ENCODE measurements around the gene LIX1. TPM values are rescaled to one million over a fixed set of nuclear protein-coding genes. Genes with fewer than 3 reads are reported as not detected.
"Not testable (repeated sequence)": the region's sequence is repeated elsewhere in the genome, so short reads cannot be mapped to it uniquely, and the experiment has no call there.

LIX1 gene
- total RNA-seq, 1 donor from 2014 or later = not detected

DNA sequence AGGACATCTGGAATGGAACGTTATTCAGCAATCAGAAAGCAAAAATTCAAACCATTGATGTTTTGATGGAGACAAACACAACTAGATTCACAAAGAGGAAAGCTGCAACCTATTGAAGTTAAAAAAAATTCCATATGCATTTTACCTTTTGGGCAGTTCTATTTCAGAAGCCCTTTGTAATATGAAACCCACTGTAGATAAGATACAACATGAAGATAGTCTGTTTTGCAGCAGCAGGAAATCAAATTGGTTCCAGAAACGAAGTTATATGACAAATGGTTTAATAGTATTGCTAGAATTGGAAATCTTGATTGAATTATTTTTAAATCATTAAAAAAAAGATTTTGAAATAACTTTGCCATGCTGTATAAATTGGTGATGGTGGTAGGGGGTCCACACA is 872 bp downstream of the LIX1 start:
- H3K9me3 ChIP-seq = no peaks in the 10 kb centered on the region
- DNase-seq (ENCODE audit: low spot score in 2 of 2) = no peak
- H3K4me3 ChIP-seq = no peak overlapping the region
- no peak for TF ChIP-seq CTCF (IDR thresholded peaks at IDR 0.05)
- intact Hi-C loops (cut with DNase I) = no loop called here
- no peaks in the 10 kb centered on the region for H3K36me3 ChIP-seq
- no peaks in the 10 kb centered on the region for H3K27me3 ChIP-seq
- no peaks in the 10 kb centered on the region for H3K4me1 ChIP-seq
- H3K27ac ChIP-seq = no peak overlapping the region

DNA sequence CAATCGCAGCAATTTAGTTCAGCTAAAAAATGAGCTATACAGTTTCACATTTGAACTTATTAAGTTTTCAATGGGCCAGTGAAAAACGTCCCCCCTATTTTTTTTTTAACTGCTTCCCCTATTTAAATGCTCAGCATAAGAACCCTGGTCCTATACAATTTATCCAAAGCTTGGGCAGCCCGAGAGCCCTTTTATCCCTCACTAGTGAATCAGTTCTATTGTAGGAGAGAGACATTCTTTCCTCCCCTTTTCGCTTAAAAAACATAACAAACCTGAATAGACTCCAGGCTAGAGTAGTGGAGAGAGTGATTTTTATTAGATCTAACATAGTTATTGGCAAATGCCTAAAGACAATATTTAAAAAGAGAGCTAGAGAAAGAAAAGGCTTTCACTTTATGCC is 1.4 kb downstream of the LIX1 start:
- TF ChIP-seq CTCF (IDR thresholded peaks at IDR 0.05) = no peak
- intact Hi-C loops (cut with DNase I) = no loop called here
- H3K27me3 ChIP-seq = no peaks in the 10 kb centered on the region
- DNase-seq (ENCODE audit: low spot score in 2 of 2) = no peak
- H3K4me1 ChIP-seq = no peaks in the 10 kb centered on the region
- H3K36me3 ChIP-seq = no peaks in the 10 kb centered on the region
- no peak overlapping the region for H3K27ac ChIP-seq
- H3K9me3 ChIP-seq = no peaks in the 10 kb centered on the region
- H3K4me3 ChIP-seq = no peak overlapping the region

DNA sequence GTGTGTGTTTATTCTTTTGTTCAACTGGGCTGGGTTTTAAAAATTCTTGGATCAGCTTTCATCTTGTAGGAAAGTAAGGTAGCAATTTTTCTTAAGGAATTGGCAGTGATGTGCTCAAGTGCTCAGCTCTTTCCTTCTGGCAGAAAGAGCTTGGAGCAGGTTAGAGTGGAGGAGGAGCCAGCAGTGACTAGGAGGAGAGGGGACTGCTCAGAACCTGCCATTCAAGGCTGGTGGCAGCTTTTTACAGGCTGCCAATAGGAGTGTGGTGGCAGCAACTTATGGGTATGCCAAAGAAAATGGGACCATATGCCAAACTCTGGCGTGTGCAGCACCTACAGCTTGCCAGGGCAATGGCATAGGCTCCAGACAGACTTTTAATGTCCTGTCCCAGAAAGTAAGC is 2.2 kb downstream of the LIX1 start:
- H3K9me3 ChIP-seq; H3K36me3 ChIP-seq; H3K4me3 ChIP-seq; H3K27ac ChIP-seq; DNase-seq (ENCODE audit: low spot score in 2 of 2); intact Hi-C loops (cut with DNase I); H3K4me1 ChIP-seq; H3K27me3 ChIP-seq: not testable (repeated sequence)

DNA sequence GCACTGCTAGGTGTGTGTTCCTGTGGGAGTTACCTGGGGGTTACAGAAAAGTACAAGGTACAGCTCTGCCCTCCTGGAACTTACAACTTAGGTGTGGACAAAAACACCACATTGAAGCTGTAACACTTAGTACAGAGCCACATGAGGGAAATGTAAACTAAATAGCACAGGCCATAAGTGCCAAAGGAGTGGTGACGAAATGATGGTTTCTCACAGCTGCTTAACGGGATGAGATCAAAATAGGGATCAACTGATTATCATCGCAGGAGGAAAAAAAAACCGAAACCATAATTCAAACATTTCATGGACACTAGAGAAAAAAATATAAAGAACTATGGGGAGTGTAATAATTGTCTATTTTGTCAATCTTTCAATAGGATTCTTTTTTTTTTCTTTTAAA is 5.9 kb downstream of the LIX1 start:
- no peak for TF ChIP-seq CTCF (IDR thresholded peaks at IDR 0.05)

GRCh38 chr5:97135868-97136267 is 6.5 kb downstream of the LIX1 start:
- Histone ChIP-seq H3K9me3 (no peaks in the 10 kb centered on the region), H3K27ac (no peak overlapping the region), H3K36me3 (no peaks in the 10 kb centered on the region), H3K4me3 (no peak overlapping the region), H3K27me3 (no peaks in the 10 kb centered on the region), H3K4me1 (no peaks in the 10 kb centered on the region)
- intact Hi-C loops (cut with DNase I) = no loop called here
- DNase-seq (ENCODE audit: low spot score in 2 of 2) = no peak
- no peak for TF ChIP-seq CTCF (IDR thresholded peaks at IDR 0.05)

More for the DNA sequence above, 5.9 kb downstream of the LIX1 start:
- no peaks in the 10 kb centered on the region for H3K36me3 ChIP-seq
- no peak overlapping the region for H3K4me3 ChIP-seq
- H3K4me1 ChIP-seq = no peaks in the 10 kb centered on the region
- no peaks in the 10 kb centered on the region for H3K27me3 ChIP-seq
- H3K9me3 ChIP-seq = no peaks in the 10 kb centered on the region
- no peak overlapping the region for H3K27ac ChIP-seq
- DNase-seq (ENCODE audit: low spot score in 2 of 2) = no peak
- intact Hi-C loops (cut with DNase I) = no loop called here

DNA sequence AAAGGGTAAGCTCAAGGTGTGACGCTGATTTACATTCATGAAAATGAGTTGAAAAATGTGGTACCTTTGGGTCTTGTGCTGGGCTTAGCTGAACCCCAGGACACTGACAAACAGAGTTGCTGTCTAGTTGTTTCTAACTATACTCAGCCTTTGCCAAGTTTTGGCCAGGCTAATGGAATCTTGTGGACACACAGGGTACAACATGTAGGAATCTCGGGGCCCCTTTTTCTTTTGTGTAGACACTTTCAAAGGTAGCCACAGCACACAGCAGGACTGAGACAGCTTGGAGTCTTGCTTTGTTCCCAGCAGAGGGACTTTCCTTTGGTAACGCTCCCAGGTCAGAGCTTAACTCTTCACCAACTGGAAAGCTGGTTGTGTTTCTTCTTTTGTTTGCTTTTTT is 7.8 kb downstream of the LIX1 start:
- no peaks in the 10 kb centered on the region for H3K9me3 ChIP-seq
- no peak for DNase-seq (ENCODE audit: low spot score in 2 of 2)
- no peaks in the 10 kb centered on the region for H3K4me1 ChIP-seq
- H3K27ac ChIP-seq = no peak overlapping the region
- H3K27me3 ChIP-seq = no peaks in the 10 kb centered on the region
- intact Hi-C loops (cut with DNase I) = no loop called here
- no peak overlapping the region for H3K4me3 ChIP-seq
- no peaks in the 10 kb centered on the region for H3K36me3 ChIP-seq
- no peak for TF ChIP-seq CTCF (IDR thresholded peaks at IDR 0.05)

Data from ascending aorta (tissue), 2 donors.